Activated CD4-positive, alpha-beta T cell treated with anti-CD3 and anti-CD28 coated beads, Interleukin-2, Interleukin-4, amounts not matched to agents 100 ng/mL and 50 ng/mL, durations not matched to agents 16 hours and 8 hours (primary cell): ENCODE measurements around the gene NKD1.

Experiments used
- DNase-seq: peaks from one replicate; pipeline ENCODE4 v3.0.0-alpha.2; 2020; ENCODE audit warnings: low spot score

The NKD1 gene

DNA sequence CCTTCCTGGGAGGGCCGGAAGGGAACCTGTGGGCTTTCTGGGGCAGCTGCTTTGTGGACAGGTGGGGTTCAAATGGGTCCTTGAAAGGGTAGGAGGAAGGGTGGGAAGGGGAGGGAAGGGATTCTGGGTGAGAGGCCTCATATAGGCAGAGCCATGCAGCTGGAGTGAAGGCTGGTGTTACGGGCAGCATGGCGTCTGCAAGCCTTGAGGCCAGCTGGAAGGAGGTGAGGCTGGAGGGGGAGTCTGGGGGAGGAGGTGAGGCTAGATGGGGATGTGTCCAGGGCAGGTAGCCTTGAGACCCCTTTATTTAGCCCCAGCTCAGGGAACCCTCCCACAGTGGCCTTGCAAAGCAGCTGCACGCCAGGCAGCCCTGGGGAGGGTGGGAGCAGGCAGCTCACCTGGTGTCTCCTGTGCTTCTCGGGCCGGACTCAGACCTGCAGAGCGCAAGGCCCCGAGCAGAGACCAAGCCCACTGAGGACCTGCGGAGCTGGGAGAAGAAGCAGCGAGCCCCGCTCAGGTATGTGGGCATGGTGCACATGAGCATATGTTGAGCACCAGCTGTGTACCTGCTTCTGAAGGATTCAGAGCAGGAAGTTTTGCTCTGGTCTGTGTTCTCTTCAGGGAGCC is 82.3 kb downstream of the NKD1 start:
- DNase-seq = no peak

- DNase-seq = no peak
These were observed 83.2 kb downstream of the NKD1 start for GRCh38 chr16:50631249-50631984.

- DNase-seq = no peak
These were observed 83.9 kb downstream of the NKD1 start for GRCh38 chr16:50631985-50632576.

GRCh38 chr16:50632927-50633800 is 85.0 kb downstream of the NKD1 start:
- no peak for DNase-seq

- DNase-seq = no peak
These were observed 85.9 kb downstream of the NKD1 start for GRCh38 chr16:50634090-50634489.

DNA sequence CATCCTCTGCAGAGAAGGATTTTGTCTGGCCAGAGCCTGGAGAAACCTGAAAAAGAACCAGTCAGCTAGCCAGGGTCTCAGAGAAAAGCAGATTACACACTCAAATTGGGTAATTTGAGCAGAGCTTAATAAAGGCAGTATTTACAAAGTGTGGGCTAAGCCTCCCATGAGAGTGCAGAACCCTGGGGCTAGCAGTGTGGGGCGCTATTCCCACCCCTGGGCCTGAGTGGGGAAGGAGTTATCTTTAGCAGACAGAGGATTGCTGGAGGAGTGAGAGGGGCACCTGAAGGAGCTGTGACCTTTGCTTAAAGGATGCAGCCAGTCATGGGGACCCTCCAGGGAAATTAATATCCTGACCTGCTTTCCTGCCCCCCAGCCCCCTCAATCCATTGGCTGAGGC is 86.8 kb downstream of the NKD1 start:
- DNase-seq = no peak

GRCh38 chr16:50635505-50636392 is 87.6 kb downstream of the NKD1 start:
- peak; percentile 17 for DNase-seq

DNA sequence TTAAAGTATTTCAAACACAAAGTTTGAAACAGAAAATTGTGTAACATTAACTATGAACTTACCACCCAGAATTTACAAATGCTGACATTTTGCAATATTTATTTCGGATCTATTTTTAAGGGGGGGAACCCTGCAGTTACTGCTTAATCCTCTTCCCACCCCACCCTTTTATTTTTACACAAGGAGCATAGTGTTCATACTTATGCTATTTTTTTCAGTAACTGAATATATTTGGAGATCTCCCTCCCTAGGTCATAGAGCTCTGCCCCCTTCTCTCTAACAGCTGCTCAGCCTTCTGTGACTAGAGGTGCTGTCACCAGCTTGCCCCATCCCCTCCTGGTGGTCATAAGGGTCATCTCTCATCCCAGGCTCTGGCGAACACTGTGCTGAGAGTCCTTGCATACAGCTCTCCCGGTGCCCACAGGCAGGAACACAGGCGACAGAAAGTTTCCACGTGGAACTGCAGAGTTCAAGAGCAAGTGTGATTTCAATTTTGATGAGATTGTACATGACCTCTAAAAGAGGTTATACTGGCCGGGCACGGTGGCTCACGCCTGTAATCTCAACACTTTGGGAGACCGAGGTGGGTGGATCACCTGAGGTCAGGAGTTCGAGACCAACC is 88.7 kb downstream of the NKD1 start:
- no peak for DNase-seq

DNA sequence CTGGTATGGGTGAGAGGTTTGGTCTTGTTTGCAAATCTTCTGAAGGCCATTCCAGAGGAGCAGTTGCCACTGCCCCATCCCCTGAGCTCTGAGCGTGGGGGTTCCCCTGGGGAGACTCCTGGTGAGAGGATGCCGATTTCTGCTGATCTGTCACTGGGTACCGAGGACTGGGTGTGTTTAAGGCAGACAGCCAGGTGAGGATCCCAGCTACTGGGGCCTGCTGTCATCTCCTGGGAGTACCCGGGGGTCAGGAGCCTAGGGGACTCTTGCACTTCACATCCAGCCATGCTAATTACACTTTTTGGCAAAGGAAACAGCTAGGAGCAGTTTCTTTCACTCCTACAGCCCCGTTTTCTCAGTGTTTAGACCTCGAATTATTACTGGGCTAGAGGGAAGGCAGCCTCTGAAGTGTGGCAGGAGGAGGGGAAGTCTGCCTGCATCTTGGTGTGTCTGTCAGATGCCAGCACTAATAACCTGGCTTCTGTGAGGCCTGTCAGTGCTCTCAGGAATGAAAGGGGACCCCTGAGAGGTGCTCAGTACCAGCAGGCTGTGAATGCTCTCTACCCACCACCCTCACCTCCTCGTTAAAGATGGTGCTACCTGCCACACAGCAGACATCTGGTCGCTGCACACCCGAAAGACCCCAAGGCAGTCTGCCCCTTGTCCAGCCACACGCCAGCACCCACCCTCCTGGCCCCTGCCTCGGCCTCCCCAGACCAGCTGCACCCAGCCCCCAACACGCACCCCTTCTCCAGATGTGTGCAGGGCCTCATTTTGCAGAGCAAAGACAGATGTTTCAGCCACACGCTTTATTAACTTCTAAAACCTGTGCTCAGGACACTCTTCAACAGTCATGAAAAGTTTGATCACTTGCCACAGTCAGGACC is 89.8 kb downstream of the NKD1 start:
- DNase-seq = no peak

DNA sequence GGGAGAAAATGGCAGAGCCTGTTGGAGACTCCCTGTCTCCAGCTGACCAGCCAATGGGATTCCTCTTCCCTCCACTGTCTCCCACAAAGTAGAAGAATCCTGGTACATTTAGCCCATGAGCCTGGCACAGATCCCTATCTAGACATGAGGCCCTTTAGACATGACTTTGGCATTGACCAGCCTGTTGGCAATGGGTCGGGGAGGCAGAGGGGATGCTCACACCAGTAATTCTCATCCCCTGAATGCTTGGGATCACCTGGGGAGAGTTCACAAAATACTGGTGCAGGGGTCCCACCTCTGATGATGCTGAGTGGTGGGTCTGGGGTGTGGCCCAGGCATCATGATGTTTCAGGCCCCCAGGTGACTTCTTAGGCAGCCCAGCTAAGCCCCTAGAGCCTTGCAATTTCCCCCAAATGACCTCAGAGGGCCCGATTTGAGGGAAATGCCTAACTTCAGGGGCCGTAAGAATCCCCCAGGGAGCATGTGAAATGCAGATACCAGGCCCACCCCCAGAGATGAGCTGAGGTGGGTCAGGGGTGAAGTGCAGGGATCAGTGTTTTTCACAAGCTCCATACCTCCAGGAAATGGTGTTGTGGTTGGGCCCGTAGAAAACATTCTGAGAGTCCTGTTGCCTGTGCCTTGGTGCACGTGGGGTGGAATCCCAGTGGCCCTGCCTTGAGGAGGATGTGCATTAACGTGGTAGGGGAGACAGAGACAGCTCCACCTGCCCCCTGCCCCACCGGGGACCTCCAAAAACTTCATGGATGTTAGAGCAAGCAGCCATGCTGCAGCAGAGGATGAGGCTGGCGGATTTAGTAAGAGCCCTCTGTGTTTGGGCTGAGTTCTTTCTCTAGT is 90.8 kb downstream of the NKD1 start:
- no peak for DNase-seq

DNA sequence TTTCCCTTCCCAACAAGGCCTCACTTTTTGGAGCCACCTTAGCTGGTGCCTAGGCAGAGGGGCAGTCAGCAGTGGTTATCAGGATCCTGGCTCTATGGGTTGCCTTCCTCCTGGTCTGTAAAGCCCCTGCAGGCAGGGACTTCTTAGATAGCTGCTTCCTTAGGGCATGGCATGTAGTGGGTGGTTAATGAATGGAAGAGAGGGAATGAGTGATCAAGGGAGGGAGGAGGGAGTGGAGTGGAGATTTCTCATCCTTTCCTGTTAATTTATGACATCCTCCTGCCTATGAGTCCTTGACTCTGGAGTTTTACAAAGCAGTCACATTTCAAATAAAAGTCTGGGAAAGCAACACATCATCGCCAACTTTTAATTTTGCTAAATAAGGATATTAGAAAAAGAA is 92.2 kb downstream of the NKD1 start:
- DNase-seq = no peak

- no peak for DNase-seq
These were observed 93.0 kb downstream of the NKD1 start for GRCh38 chr16:50640919-50641817.

- no peak for DNase-seq
These were observed 93.6 kb downstream of the NKD1 start for GRCh38 chr16:50641818-50642187.

DNA sequence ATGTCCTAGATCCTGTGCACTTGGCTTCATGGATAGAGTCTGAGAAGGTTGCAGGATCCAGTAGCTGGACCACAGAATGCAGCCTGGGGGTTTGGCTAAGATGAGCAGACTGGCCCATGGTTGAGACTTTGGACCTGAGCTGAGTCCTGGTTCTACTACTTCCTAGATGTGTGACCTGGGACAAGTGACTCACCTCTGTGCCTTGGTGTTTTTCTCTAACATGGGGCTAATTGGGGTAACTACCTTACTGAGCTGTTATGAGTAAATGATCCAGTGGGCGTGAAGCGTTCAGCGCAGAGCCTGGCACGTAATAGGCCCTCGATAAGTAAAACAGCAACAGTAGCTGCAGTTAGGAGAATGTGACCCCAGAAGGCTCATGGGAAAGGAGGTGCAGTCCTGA is 94.2 kb downstream of the NKD1 start:
- no peak for DNase-seq

DNA sequence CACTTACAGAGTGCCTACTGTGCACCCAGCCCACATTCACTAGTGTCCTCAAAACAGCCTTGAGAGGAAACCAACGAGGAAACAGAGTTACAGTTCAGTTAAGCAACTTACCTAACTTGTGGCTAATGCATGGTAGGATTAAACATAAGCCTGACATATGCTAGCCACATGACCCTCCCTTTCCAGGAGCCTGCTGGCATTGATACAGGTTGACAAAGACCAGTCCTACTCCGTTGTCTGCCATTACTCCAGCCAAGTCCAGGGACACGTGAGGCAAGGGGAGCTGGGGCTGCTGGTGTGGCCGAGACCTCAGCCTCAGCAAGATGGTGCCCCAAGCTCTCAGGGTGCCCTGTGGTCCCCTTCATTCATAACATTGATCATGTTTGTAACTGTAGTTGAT is 95.0 kb downstream of the NKD1 start:
- DNase-seq = no peak

- DNase-seq = no peak
These were observed 96.0 kb downstream of the NKD1 start for GRCh38 chr16:50644245-50644644.

DNA sequence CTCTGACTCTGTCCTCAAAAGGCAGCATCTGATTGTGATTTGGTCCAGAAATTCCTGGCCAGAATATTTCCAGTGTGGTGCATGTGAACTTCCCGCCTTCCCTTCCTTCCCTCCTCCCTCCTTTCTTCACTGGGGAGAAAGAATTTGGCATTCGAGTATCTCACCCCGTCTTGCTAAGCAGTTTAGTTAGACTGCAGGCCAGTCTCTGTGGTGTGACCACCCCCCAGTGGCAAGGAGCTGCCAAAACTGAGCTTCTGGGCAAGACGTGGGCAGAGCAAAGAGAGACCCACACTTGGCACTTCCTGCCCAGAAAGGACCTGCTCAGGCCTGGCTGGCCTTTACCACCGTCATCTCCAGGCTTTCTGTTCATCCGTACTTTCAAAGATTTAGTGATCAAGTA is 96.5 kb downstream of the NKD1 start:
- peak; percentile 21 for DNase-seq

GRCh38 chr16:50645563-50646220 is 97.5 kb downstream of the NKD1 start:
- DNase-seq = no peak
